DMS114 treated with DMSO at 0.1 percent for 48 hours (cell line): ENCODE results near the gene FOXD4L3.
"Not testable (repeated sequence)": the region's sequence is repeated elsewhere in the genome, so short reads cannot be mapped to it uniquely, and the experiment has no call there.

ENCODE experiments used
- DNase-seq: peaks from one replicate; lab custom pipeline; 2025; ENCODE audit not compliant: unreplicated experiment; lab: John Stamatoyannopoulos, UW

Gene FOXD4L3

GRCh38 chr9:68302567-68302966 is at the start of gene FOXD4L3:
TSS of gene FOXD4L3 (plus strand) at chr9:68302867. CDS start at chr9:68302952, 85 bp downstream.
- not testable (repeated sequence) for DNase-seq

- DNase-seq = not testable (repeated sequence)
These were observed 21.6 kb upstream of the FOXD4L3 start for GRCh38 chr9:68281041-68281440.

- DNase-seq = not testable (repeated sequence)
These were observed 1.1 kb downstream of the FOXD4L3 start for GRCh38 chr9:68303771-68304170.

GRCh38 chr9:68304212-68304611 is 1.5 kb downstream of the FOXD4L3 start:
- DNase-seq = not testable (repeated sequence)

- DNase-seq = not testable (repeated sequence)
These were observed 2.1 kb downstream of the FOXD4L3 start for GRCh38 chr9:68304777-68305176.

GRCh38 chr9:68305680-68306285 is 3.1 kb downstream of the FOXD4L3 start:
- DNase-seq = not testable (repeated sequence)

GRCh38 chr9:68306391-68306964 is 3.8 kb downstream of the FOXD4L3 start:
- DNase-seq = not testable (repeated sequence)

- not testable (repeated sequence) for DNase-seq
These were observed 4.5 kb downstream of the FOXD4L3 start for GRCh38 chr9:68307127-68307526.

- not testable (repeated sequence) for DNase-seq
These were observed 5.0 kb downstream of the FOXD4L3 start for GRCh38 chr9:68307654-68308053.

- not testable (repeated sequence) for DNase-seq
These were observed 8.5 kb downstream of the FOXD4L3 start for GRCh38 chr9:68311208-68311607.

- DNase-seq = not testable (repeated sequence)
These were observed 15.5 kb downstream of the FOXD4L3 start for GRCh38 chr9:68318209-68318608.

- DNase-seq = not testable (repeated sequence)
These were observed 21.1 kb downstream of the FOXD4L3 start for GRCh38 chr9:68323749-68324148.

GRCh38 chr9:68324518-68324917 is 21.9 kb downstream of the FOXD4L3 start:
- DNase-seq = not testable (repeated sequence)

GRCh38 chr9:68329106-68329505 is 26.4 kb downstream of the FOXD4L3 start:
- DNase-seq = not testable (repeated sequence)

- DNase-seq = not testable (repeated sequence)
These were observed 28.0 kb downstream of the FOXD4L3 start for GRCh38 chr9:68330531-68331173.

- not testable (repeated sequence) for DNase-seq
These were observed 29.5 kb downstream of the FOXD4L3 start for GRCh38 chr9:68332122-68332521.

- not testable (repeated sequence) for DNase-seq
These were observed 33.3 kb downstream of the FOXD4L3 start for GRCh38 chr9:68335935-68336334.

- DNase-seq = not testable (repeated sequence)
These were observed 34.1 kb downstream of the FOXD4L3 start for GRCh38 chr9:68336639-68337339.

GRCh38 chr9:68338000-68338399 is 35.3 kb downstream of the FOXD4L3 start:
- not testable (repeated sequence) for DNase-seq

- DNase-seq = not testable (repeated sequence)
These were observed 39.8 kb downstream of the FOXD4L3 start for GRCh38 chr9:68342265-68343025.

- not testable (repeated sequence) for DNase-seq
These were observed 40.6 kb downstream of the FOXD4L3 start for GRCh38 chr9:68343242-68343641.
